ENCODE data around the gene RGS2.
A peak's percentile ranks its signal among the peaks of the same experiment; 100 is the strongest.

The RGS2 gene

GRCh38 chr1:192776206-192776605 is 32.6 kb upstream of the RGS2 start:
- Histone ChIP-seq H3K36me3 (ENCODE audit: control insufficient read depth in 1 of 2, insufficient read depth in 2 of 2, low read length in 2 of 2) (no peaks in the 10 kb centered on the region), H3K14ac (ENCODE audit: low read length) (no peak overlapping the region), H2AFZ (ENCODE audit: insufficient read depth, low read length, poor library complexity) (no peak overlapping the region), H3K9ac (ENCODE audit: low read length) (no peak overlapping the region), H3K27me3 (ENCODE audit: insufficient read depth, low read length) (no peaks in the 10 kb centered on the region), H4K8ac (ENCODE audit: low read depth, low read length) (no peak overlapping the region), H3K27ac (ENCODE audit: low read depth, low read length) (no peak overlapping the region), H4K12ac (ENCODE audit: low read depth, low read length) (no peak overlapping the region), H3K4me3 (ENCODE audit: low read depth, low read length) (no peak overlapping the region), H3K9me3 (ENCODE audit: insufficient read depth, low read depth, low read length) (no peaks in the 10 kb centered on the region), H3K79me1 (ENCODE audit: low read length) (no peaks in the 10 kb centered on the region), H3K4me1 (ENCODE audit: control insufficient read depth in 1 of 2, insufficient read depth in 2 of 2, low read length in 2 of 2) (no peaks in the 10 kb centered on the region), H2AK5ac (ENCODE audit: low read length) (no peak overlapping the region), H2BK5ac (ENCODE audit: low read depth, low read length, poor library complexity) (no peak overlapping the region), H3K23ac (ENCODE audit: low read length) (no peak overlapping the region), H4K91ac (ENCODE audit: low read depth, low read length) (no peak overlapping the region), H3K18ac (ENCODE audit: low read length) (no peak overlapping the region), H2BK12ac (ENCODE audit: low read length) (no peak overlapping the region), H3K79me2 (ENCODE audit: control insufficient read depth, insufficient read depth, low read length, poor library complexity) (no peaks in the 10 kb centered on the region), H3K4ac (ENCODE audit: low read depth, low read length) (no peak overlapping the region), H3K4me2 (ENCODE audit: low read length) (no peak overlapping the region), H2BK120ac (ENCODE audit: insufficient read depth, low read length, poor library complexity) (no peak overlapping the region)
- WGBS (ENCODE audit: extremely low coverage, insufficient coverage, insufficient read length): no CpG with 5 or more reads among the region's 4 CpGs
- DNase-seq: peak in 1 of 2 donors; percentile 69

- no peaks in the 10 kb centered on the region for H3K4me1 ChIP-seq (ENCODE audit: control insufficient read depth in 1 of 2, insufficient read depth in 2 of 2, low read length in 2 of 2)
- no peak overlapping the region for H3K4ac ChIP-seq (ENCODE audit: low read depth, low read length)
- no peaks in the 10 kb centered on the region for H3K79me2 ChIP-seq (ENCODE audit: control insufficient read depth, insufficient read depth, low read length, poor library complexity)
- no peak overlapping the region for H2AK5ac ChIP-seq (ENCODE audit: low read length)
- H3K4me3 ChIP-seq (ENCODE audit: low read depth, low read length): no peak overlapping the region
- no peak overlapping the region for H4K12ac ChIP-seq (ENCODE audit: low read depth, low read length)
- H3K27ac ChIP-seq (ENCODE audit: low read depth, low read length): no peak overlapping the region
- H3K9ac ChIP-seq (ENCODE audit: low read length): no peak overlapping the region
- no peak overlapping the region for H3K18ac ChIP-seq (ENCODE audit: low read length)
- WGBS (ENCODE audit: extremely low coverage, insufficient coverage, insufficient read length): no CpG with 5 or more reads among the region's 3 CpGs
- no peak overlapping the region for H2BK5ac ChIP-seq (ENCODE audit: low read depth, low read length, poor library complexity)
- no peaks in the 10 kb centered on the region for H3K36me3 ChIP-seq (ENCODE audit: control insufficient read depth in 1 of 2, insufficient read depth in 2 of 2, low read length in 2 of 2)
- H3K23ac ChIP-seq (ENCODE audit: low read length): no peak overlapping the region
- H3K4me2 ChIP-seq (ENCODE audit: low read length): no peak overlapping the region
- no peak overlapping the region for H2BK12ac ChIP-seq (ENCODE audit: low read length)
- no peak overlapping the region for H2AFZ ChIP-seq (ENCODE audit: insufficient read depth, low read length, poor library complexity)
- H3K9me3 ChIP-seq (ENCODE audit: insufficient read depth, low read depth, low read length): no peaks in the 10 kb centered on the region
- no peak overlapping the region for H2BK120ac ChIP-seq (ENCODE audit: insufficient read depth, low read length, poor library complexity)
- H3K79me1 ChIP-seq (ENCODE audit: low read length): no peaks in the 10 kb centered on the region
- peak in 1 of 2 donors; percentile 41 for DNase-seq
- no peak overlapping the region for H4K91ac ChIP-seq (ENCODE audit: low read depth, low read length)
- no peak overlapping the region for H3K14ac ChIP-seq (ENCODE audit: low read length)
- H3K27me3 ChIP-seq (ENCODE audit: insufficient read depth, low read length): no peaks in the 10 kb centered on the region
- H4K8ac ChIP-seq (ENCODE audit: low read depth, low read length): no peak overlapping the region
These were observed 31.8 kb upstream of the RGS2 start for GRCh38 chr1:192776998-192777397.

GRCh38 chr1:192783791-192784190 is 25.0 kb upstream of the RGS2 start:
- no peak overlapping the region for H4K8ac ChIP-seq (ENCODE audit: low read depth, low read length)
- no peak overlapping the region for H3K4ac ChIP-seq (ENCODE audit: low read depth, low read length)
- no peak overlapping the region for H3K23ac ChIP-seq (ENCODE audit: low read length)
- H3K9me3 ChIP-seq (ENCODE audit: insufficient read depth, low read depth, low read length): no peaks in the 10 kb centered on the region
- no peaks in the 10 kb centered on the region for H3K36me3 ChIP-seq (ENCODE audit: control insufficient read depth in 1 of 2, insufficient read depth in 2 of 2, low read length in 2 of 2)
- no peak overlapping the region for H2BK12ac ChIP-seq (ENCODE audit: low read length)
- H3K79me1 ChIP-seq (ENCODE audit: low read length): no peaks in the 10 kb centered on the region
- no peak for DNase-seq
- H2AFZ ChIP-seq (ENCODE audit: insufficient read depth, low read length, poor library complexity): no peak overlapping the region
- no peak overlapping the region for H3K27ac ChIP-seq (ENCODE audit: low read depth, low read length)
- H2BK120ac ChIP-seq (ENCODE audit: insufficient read depth, low read length, poor library complexity): no peak overlapping the region
- H4K91ac ChIP-seq (ENCODE audit: low read depth, low read length): no peak overlapping the region
- H3K14ac ChIP-seq (ENCODE audit: low read length): no peak overlapping the region
- H3K79me2 ChIP-seq (ENCODE audit: control insufficient read depth, insufficient read depth, low read length, poor library complexity): no peaks in the 10 kb centered on the region
- H3K4me1 ChIP-seq (ENCODE audit: control insufficient read depth in 1 of 2, insufficient read depth in 2 of 2, low read length in 2 of 2): no peaks in the 10 kb centered on the region
- no peaks in the 10 kb centered on the region for H3K27me3 ChIP-seq (ENCODE audit: insufficient read depth, low read length)
- H2AK5ac ChIP-seq (ENCODE audit: low read length): no peak overlapping the region
- no peak overlapping the region for H3K4me2 ChIP-seq (ENCODE audit: low read length)
- no peak overlapping the region for H3K9ac ChIP-seq (ENCODE audit: low read length)
- H2BK5ac ChIP-seq (ENCODE audit: low read depth, low read length, poor library complexity): no peak overlapping the region
- H4K12ac ChIP-seq (ENCODE audit: low read depth, low read length): no peak overlapping the region
- WGBS (ENCODE audit: extremely low coverage, insufficient coverage, insufficient read length): no CpG with 5 or more reads among the region's 6 CpGs
- no peak overlapping the region for H3K18ac ChIP-seq (ENCODE audit: low read length)
- H3K4me3 ChIP-seq (ENCODE audit: low read depth, low read length): no peak overlapping the region

GRCh38 chr1:192784397-192784796 is 24.4 kb upstream of the RGS2 start:
- H3K79me1 ChIP-seq (ENCODE audit: low read length): no peaks in the 10 kb centered on the region
- H3K4ac ChIP-seq (ENCODE audit: low read depth, low read length): no peak overlapping the region
- no peak overlapping the region for H3K18ac ChIP-seq (ENCODE audit: low read length)
- H3K79me2 ChIP-seq (ENCODE audit: control insufficient read depth, insufficient read depth, low read length, poor library complexity): no peaks in the 10 kb centered on the region
- H3K9me3 ChIP-seq (ENCODE audit: insufficient read depth, low read depth, low read length): no peaks in the 10 kb centered on the region
- no CpG with 5 or more reads among the region's 2 CpGs for WGBS (ENCODE audit: extremely low coverage, insufficient coverage, insufficient read length)
- no peaks in the 10 kb centered on the region for H3K27me3 ChIP-seq (ENCODE audit: insufficient read depth, low read length)
- H3K14ac ChIP-seq (ENCODE audit: low read length): no peak overlapping the region
- H4K8ac ChIP-seq (ENCODE audit: low read depth, low read length): no peak overlapping the region
- H2AFZ ChIP-seq (ENCODE audit: insufficient read depth, low read length, poor library complexity): no peak overlapping the region
- H3K36me3 ChIP-seq (ENCODE audit: control insufficient read depth in 1 of 2, insufficient read depth in 2 of 2, low read length in 2 of 2): no peaks in the 10 kb centered on the region
- no peak overlapping the region for H3K23ac ChIP-seq (ENCODE audit: low read length)
- H2BK5ac ChIP-seq (ENCODE audit: low read depth, low read length, poor library complexity): no peak overlapping the region
- H3K27ac ChIP-seq (ENCODE audit: low read depth, low read length): no peak overlapping the region
- DNase-seq: no peak
- H2BK120ac ChIP-seq (ENCODE audit: insufficient read depth, low read length, poor library complexity): no peak overlapping the region
- H2BK12ac ChIP-seq (ENCODE audit: low read length): no peak overlapping the region
- H3K4me1 ChIP-seq (ENCODE audit: control insufficient read depth in 1 of 2, insufficient read depth in 2 of 2, low read length in 2 of 2): no peaks in the 10 kb centered on the region
- H3K4me3 ChIP-seq (ENCODE audit: low read depth, low read length): no peak overlapping the region
- H3K4me2 ChIP-seq (ENCODE audit: low read length): no peak overlapping the region
- no peak overlapping the region for H3K9ac ChIP-seq (ENCODE audit: low read length)
- no peak overlapping the region for H4K91ac ChIP-seq (ENCODE audit: low read depth, low read length)
- H4K12ac ChIP-seq (ENCODE audit: low read depth, low read length): no peak overlapping the region
- no peak overlapping the region for H2AK5ac ChIP-seq (ENCODE audit: low read length)
